GM12891 (cell line): Measurements from ENCODE around the gene KIF25.

ENCODE experiments used
- PAX5 ChIP-seq: IDR thresholded peaks from 2 replicates; pipeline ENCODE4 v1.6.1; 2011; ENCODE audit warnings: low read length, moderate library complexity, mild to moderate bottlenecking; ENCODE audit not compliant: insufficient read depth, severe bottlenecking
- POLR2A ChIP-seq: IDR thresholded peaks from 2 replicates; pipeline ENCODE4 v1.6.1; 2011; ENCODE audit warnings: low read depth, low read length, control low read depth
- POLR2AphosphoS5 ChIP-seq: IDR thresholded peaks from 2 replicates; pipeline ENCODE4 v1.6.1; 2011; ENCODE audit warnings: low read depth, low read length, control low read depth
- POU2F2 ChIP-seq: IDR thresholded peaks from 2 replicates; pipeline ENCODE4 v1.6.1; 2011; ENCODE audit warnings: low read depth, mild to moderate bottlenecking, control low read depth, low read length, moderate library complexity
- SPI1 ChIP-seq: IDR thresholded peaks from 2 replicates; pipeline ENCODE4 v1.6.1; 2011; ENCODE audit warnings: low read depth, low read length, control low read depth
- TAF1 ChIP-seq: IDR thresholded peaks from 2 replicates; pipeline ENCODE4 v1.6.1; 2011; ENCODE audit warnings: low read depth, low read length, control low read depth

DNA sequence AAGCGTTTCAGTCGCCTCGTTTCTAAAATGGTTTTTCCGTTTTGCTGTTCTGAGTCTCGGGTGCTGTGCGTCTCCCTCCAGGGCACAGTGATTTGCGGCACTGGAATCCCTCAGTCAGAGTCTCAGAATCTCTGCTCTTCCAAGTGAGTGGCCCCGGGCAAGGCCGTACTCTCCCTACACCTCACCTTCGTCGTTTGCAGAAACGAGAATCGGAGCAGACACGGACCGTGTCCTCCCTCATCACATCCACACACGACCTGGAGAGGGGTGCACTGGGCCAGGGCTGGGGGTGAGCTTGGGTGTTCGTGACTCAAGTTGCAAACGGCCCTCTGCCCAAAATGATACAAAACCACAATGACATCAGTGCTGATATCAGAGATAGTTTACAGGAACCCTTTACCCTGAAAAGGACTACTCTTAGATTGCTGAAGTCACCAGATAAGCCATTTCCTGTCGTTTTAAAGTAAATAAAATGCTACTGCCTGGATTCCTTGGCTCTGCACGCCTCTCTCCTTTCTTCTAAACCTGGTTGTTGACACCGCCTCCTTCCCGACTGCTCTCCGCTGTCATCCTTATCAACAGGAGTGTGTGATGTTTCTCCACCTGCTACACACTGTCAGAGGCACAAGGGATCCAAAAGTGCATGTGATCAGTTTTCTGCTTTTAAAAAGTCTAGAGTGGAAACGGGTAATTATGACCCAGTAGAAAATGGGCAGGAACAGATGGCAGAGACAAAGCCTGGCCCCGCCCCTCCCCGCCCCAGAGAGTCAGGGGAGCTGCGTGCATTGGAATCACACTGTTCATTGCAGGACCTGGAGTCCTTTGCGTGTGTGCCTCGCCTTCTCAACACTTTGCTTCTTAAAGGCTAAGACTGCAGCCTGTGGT, 38.4 kb downstream of the KIF25 start:
- TF ChIP-seq POLR2AphosphoS5 (no peak), POLR2A (no peak), TAF1 (no peak), SPI1 (no peak), PAX5 (no peak), POU2F2 (no peak)
